HT-29 (cell line): ENCODE data around the gene HNRNPC. TPM values are rescaled to one million over a fixed set of nuclear protein-coding genes. Genes with fewer than 3 reads are reported as not detected.
"Not testable (repeated sequence)": the region's sequence is repeated elsewhere in the genome, so short reads cannot be mapped to it uniquely, and the experiment has no call there.

ENCODE experiments used
- DNase-seq: peaks from one replicate; pipeline ENCODE4 v3.0.0-alpha.2; 2015; ENCODE audit warnings: low spot score
- total RNA-seq: library from RNA; depleted of rRNA; stranded (reverse); fragments of >200 nt; shearing (Covaris generic); gene quantifications from 2 replicates; pipeline ENCODE4 v1.2.3, GENCODE V29; 2014

HNRNPC gene
- total RNA-seq, 1 experiment from 2014 or later: 375 TPM

- DNase-seq: not testable (repeated sequence)
Measured at GRCh38 chr14:21212824-21213223, 56.4 kb downstream of the HNRNPC start.

GRCh38 chr14:21211509-21211908, 57.7 kb downstream of the HNRNPC start:
- no peak for DNase-seq

- DNase-seq: no peak
Measured at GRCh38 chr14:21210023-21210422, 59.2 kb downstream of the HNRNPC start.

- DNase-seq: no peak
Measured at GRCh38 chr14:21209185-21209584, 60.1 kb downstream of the HNRNPC start.

GRCh38 chr14:21208554-21208953, 60.7 kb downstream of the HNRNPC start:
- DNase-seq: no peak

DNA sequence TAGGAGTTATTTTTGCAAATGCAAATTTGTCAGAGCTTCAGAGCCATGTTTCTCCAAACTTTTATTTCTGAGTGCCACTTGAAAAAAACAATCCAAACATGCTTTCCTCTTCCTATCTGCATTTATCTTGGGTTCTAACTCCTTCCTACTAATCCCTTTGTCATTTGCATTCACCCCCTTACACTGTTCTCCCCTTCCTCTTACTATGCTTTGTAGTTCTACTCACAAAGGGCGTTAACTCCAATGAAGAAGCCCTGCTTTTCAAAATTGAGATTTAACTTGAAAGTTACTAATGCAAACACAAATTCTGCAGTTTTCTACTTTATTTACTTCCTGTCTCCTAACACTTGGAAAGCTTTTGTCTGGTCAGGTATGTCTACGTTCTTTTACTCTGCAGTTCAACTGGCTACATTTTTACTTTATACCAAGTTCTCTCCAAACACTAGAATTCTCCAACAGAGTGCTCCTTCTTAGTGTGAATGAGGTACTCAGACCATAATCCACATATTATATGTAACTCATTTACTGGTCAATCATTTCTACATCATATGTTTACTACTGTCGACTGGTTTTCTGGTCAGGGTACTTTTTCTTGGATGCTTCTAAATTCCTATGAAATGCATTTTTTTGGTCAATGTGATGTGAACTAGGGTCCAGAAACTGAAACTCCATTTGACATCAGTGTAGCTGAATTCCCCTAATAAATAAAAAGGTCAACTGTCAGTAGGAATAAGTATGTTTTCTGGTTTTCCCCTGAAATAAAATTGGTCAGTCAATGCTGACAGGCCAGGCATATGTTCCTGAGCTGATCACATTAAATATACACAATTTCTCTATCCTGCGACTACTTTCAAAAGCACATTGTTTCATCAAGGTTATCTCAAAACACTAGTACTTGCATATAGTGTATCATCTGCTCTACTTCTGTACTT, 62.2 kb downstream of the HNRNPC start:
- no peak for DNase-seq

GRCh38 chr14:21205678-21206581, 63.3 kb downstream of the HNRNPC start:
- no peak for DNase-seq

DNA sequence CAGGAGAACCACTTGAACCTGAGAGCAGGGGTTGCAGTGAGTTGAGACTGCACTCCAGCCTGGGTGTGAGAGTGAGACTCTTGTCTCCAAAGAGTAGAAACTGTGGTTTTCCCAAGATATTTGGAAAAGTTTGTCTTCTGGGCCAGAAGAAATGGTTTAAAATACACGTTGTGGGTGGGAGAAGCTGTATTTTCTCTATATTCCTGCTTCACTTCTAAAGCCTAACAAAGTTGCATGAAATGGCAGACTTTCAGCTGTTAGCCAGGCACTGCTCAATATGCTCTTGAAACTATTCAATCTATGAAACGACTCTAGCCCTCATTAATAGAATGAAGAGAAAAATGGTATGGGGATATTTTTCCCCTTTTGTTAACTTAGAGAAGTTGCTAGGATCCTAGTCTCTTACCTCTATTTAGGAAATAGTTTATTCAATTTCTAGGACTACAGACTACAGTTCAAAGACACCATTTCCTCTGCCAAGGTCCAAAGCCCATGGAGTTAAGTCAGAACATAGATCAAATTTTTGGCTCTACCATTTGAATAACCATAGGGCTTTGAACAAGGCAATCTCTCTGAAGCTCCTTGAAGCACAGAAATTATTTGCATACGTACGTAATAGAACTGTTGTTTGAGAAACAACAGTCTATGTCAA, 64.1 kb downstream of the HNRNPC start:
- no peak for DNase-seq

GRCh38 chr14:21204167-21205025, 64.8 kb downstream of the HNRNPC start:
- DNase-seq: no peak

GRCh38 chr14:21203470-21204166, 65.6 kb downstream of the HNRNPC start:
- DNase-seq: no peak

DNA sequence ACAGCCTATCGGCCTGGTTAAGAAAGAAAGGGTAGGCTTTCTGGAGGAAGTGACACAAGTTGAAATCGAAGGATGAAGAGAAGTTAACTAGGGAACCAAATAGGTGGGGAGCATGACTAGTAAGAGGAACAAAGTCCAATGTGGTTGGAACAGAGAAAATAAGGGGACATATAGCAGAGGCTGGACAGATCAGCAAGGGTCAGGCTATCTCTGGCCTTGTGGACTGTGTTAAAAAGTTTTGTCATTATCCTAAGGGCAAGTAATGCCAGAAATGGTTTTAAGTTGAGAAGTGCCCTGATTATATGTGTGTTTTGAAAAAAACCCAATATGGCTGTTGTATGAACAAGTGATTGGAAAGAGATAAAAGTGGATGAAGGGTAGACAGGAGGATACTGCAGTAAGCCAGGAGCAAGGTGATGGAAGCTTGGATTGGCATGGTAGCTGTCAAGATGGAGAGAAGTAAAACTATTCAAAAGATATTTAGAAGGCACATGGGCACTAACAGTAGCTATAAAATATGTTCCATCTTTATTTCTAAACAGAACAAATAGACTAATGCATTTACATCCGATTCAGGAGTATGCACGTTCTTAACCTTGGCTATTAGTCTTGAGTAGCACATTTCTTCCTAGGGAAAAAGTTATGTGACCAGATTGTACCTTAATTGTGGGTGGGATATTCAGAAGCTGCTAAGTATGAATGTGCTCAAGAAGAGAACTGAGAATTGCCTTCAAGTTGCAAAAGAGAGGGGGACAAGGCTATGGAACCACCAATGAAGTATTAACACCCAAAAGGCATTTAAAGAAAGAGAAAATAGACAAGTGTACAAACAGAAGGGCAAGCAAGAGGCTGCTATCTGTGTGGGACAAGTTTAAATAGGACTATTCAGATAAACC, 66.5 kb downstream of the HNRNPC start:
- no peak for DNase-seq

- no peak for DNase-seq
Measured at GRCh38 chr14:21201732-21202462, 67.3 kb downstream of the HNRNPC start.

DNA sequence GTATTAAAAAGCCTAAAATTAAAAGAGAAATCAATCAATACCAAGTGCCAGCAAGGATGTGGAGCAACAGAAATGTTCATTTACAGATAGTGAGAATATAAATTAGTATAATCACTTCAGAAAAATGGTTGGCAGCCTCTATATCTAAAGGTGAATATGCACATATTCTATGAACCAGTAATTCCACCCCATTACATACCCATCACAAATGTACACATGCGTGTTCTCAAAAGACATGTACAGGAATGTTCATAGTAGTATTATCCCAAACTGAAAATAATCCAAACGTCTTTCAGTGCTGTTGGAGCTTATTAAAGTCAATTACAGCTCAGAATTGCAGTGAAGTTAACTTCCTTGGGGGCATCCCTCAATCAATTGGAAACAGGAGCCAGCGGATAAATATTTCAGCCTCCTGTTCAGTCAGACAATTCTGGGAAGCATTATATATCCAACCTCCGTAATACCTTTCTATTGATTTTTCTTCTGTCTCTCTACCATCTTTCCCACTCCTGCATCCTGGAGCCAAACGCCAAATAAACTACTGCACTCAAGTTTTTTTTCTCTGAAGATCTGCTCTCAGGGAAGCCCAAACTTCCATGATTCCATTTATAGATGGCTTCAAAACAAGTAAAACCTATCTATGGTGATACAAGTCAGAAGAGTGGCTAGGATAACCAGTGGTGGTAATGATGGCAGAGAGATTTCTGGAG, 68.3 kb downstream of the HNRNPC start:
- DNase-seq: no peak

- DNase-seq: no peak
Measured at GRCh38 chr14:21199611-21200560, 69.4 kb downstream of the HNRNPC start.

DNA sequence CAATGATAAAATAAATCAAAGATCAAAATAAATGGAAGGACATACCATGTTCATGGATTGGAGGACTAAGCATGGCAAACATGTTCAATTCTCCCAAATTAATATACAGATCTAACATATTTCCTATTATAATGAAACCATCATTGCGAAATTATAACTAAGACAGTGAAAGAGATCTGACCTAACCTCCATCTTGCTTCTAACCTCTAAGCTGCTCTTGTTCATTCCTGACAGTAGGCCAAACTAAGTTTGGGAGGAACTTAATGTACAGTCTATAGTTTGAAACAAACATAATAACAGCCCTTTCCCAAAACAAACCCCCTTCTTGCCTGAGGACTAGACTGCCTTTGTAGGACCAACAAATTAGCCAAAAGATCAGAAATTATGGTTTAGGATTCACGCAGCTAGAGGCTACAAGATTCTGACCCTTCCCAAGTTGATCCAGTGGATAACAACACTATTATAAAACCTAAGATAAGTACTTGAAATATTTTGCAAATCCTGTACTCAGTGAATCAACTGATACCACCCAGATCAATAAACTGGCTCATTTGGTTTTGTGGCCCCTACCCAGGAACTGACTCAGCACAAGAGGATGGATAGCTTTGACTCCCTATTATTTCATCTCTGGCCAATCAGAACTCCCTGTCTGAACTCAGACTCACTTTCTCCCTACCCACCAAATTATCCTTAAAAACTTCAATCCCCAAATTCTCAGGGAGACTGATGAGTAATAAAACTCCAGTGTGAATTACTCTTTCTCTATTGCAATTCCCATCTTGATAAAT, 71.6 kb downstream of the HNRNPC start:
- no peak for DNase-seq

DNA sequence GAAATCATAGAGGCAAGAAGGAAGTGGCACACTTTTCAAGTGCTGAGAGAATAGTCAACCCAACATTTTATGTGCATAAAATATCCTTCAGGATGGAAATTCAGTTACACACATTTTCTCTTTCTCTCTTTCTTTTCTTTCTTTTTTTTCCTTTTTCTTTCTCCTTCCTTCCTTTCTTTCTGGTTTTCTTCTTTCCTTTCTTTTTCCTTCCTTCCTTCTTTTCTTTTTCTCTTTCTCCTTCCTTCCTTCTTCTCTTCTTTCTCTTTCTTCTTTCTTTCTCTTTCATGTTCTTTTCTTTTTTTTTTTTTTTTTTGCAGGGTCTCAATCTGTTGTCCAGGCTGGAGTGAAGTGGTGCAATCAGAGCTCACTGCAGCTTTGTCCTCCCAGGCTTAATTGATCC, 74.6 kb downstream of the HNRNPC start:
- DNase-seq: no peak
